ENCODE data around the gene PKLR. TPM values are rescaled to one million over a fixed set of nuclear protein-coding genes. Genes with fewer than 3 reads are reported as not detected.
A peak's percentile ranks its signal among the peaks of the same experiment; 100 is the strongest.

Gene PKLR
- total and polyA plus RNA-seq, 2 donors (not counting 1 experiment from before 2014, with no cell fraction given) = not detected

DNA sequence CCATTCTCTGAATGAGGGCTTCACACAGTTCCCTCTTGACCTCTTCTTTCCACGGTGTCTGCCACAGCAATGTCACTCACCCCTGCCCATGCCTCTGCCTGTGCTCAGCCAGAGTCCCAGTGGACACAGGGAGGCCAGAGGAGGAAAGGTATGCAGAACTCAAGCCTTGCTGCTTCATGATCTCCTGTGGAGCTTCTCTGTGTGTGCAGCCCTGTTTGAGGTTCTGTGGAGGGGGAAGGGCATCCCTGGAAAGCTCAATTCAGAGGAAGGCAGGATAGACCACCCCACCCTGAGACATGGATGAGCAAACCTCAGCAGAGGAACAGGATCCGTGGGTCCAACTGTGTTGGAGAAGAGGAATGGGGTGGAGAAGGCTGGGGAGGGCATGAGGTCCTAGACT, 22.0 kb downstream of the PKLR start:
- TF ChIP-seq CTCF (IDR thresholded peaks at IDR 0.05) (no peak), EZH2 (IDR thresholded peaks at IDR 0.05; ENCODE audit: borderline replicate concordance, insufficient read depth, low read depth, low read length, poor library complexity, severe bottlenecking) (no peak)
- Mint-ChIP-seq H3K27ac (no peak overlapping the region), H3K27me3 (no peaks in the 10 kb centered on the region), H3K4me3 (no peak overlapping the region), H3K9me3 (ENCODE audit: insufficient read depth) (no peaks in the 10 kb centered on the region), H3K4me1 (peaks cover 21% of the 10 kb centered on the region)
- H3K4me1 ChIP-seq (ENCODE audit: control insufficient read depth in 2 of 2, insufficient read depth in 2 of 2, low read length in 2 of 2) = peaks cover 16 to 25% of the 10 kb centered on the region in 2 donors
- no peak overlapping the region for H3K4me2 ChIP-seq (replicated peaks; ENCODE audit: low read depth, low read length, poor library complexity, severe bottlenecking)
- ChIA-PET CTCF (interaction anchor here (0.9 to 1.0 kb wide), 2 partner anchors 29 to 44 kb away, joined by 3 to 6 read pairs; no protein-coding TSS in a partner anchor), POLR2A (interaction anchor here (0.7 kb wide), 1 partner anchor 111 kb away, joined by 4 read pairs; no protein-coding TSS in a partner anchor)
- no peak for DNase-seq
- H2AFZ ChIP-seq (ENCODE audit: insufficient read depth, low read depth, low read length, poor library complexity, severe bottlenecking) = no peak overlapping the region
- no peaks in the 10 kb centered on the region for H3K79me2 ChIP-seq (ENCODE audit: control insufficient read depth, insufficient read depth, low read length)
- intact Hi-C loops (cut with micrococcal nuclease) = loop anchor here (5.0 kb wide), 2 partner anchors 37 to 192 kb away; a partner anchor contains a TSS
- H3K36me3 ChIP-seq (replicated peaks in 1 of 2; ENCODE audit: control extremely low read depth in 1 of 2, control insufficient read depth in 1 of 2, extremely low read depth in 1 of 2, insufficient read depth in 2 of 2, low read length in 1 of 2) = no peaks in the 10 kb centered on the region
- H3K4me3 ChIP-seq (ENCODE audit: control extremely low read depth in 1 of 5, extremely low read depth in 1 of 5, insufficient read depth in 1 of 5, low read depth in 2 of 5, low read length in 4 of 5) = no peak overlapping the region
- no peak overlapping the region for H3K9ac ChIP-seq (ENCODE audit: low read length)
- no peaks in the 10 kb centered on the region for H3K27me3 ChIP-seq (replicated peaks in 1 of 4; ENCODE audit: control extremely low read depth in 1 of 4, control insufficient read depth in 3 of 4, insufficient read depth in 4 of 4, low read length in 3 of 4)
- no peaks in the 10 kb centered on the region for H3K9me3 ChIP-seq (ENCODE audit: control extremely low read depth in 1 of 3, control insufficient read depth in 2 of 3, insufficient read depth in 1 of 3, low read length in 2 of 3)
- H4K20me1 ChIP-seq (ENCODE audit: control insufficient read depth, insufficient read depth, low read length, poor library complexity, severe bottlenecking) = no peaks in the 10 kb centered on the region
- H3K27ac ChIP-seq (ENCODE audit: low read length in 2 of 2) = no peak overlapping the region
- 100% methylated on average over 2 of the region's 2 CpGs for WGBS (ENCODE audit: insufficient coverage)
- ATAC-seq (ENCODE audit: low read depth) = no peak

DNA sequence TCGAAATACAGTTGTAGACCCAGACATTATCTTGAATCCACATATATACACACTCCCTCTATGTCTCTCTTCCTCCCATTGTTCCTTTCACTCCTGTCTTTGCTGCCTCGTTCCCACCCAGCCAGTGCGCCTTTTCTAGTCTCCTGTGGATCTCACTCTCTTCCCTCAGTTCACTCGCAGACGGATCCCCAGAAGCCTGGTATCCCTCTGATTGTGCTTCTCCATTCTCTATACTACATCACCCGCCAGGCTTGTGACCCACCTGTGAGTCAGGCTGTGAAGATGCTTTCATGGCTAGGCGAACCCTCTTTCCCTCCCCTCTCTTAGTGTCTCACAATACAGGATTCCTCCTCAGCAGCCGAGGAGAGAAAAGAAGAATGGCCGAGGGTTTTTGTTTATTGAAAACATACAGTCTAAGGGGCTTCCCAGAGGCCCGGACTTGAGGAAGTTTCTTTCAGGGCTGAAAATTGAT, 22.5 kb downstream of the PKLR start:
- no peak for ATAC-seq (ENCODE audit: low read depth)
- POLR2A ChIA-PET = no interaction called here
- intact Hi-C loops (cut with micrococcal nuclease) = loop anchor here (1.0 to 5.0 kb wide), 3 partner anchors 36 to 191 kb away; partner anchors contain the start of gene RUSC1

More for the DNA sequence above, 22.5 kb downstream of the PKLR start:
- no peaks in the 10 kb centered on the region for H3K36me3 ChIP-seq (replicated peaks in 1 of 2; ENCODE audit: control extremely low read depth in 1 of 2, control insufficient read depth in 1 of 2, extremely low read depth in 1 of 2, insufficient read depth in 2 of 2, low read length in 1 of 2)
- no peak for DNase-seq
- WGBS (ENCODE audit: insufficient coverage) = 60% methylated on average over 8 of the region's 10 CpGs
- H3K9me3 ChIP-seq (ENCODE audit: control extremely low read depth in 1 of 3, control insufficient read depth in 2 of 3, insufficient read depth in 1 of 3, low read length in 2 of 3) = no peaks in the 10 kb centered on the region
- peaks cover 18 to 27% of the 10 kb centered on the region in 2 donors for H3K4me1 ChIP-seq (ENCODE audit: control insufficient read depth in 2 of 2, insufficient read depth in 2 of 2, low read length in 2 of 2)
- no peak overlapping the region for H3K9ac ChIP-seq (ENCODE audit: low read length)
- Mint-ChIP-seq H3K27ac (peak overlapping the region; percentile 12), H3K4me1 (peaks cover 23% of the 10 kb centered on the region), H3K9me3 (ENCODE audit: insufficient read depth) (no peaks in the 10 kb centered on the region), H3K4me3 (peak overlapping the region; percentile 83), H3K27me3 (no peaks in the 10 kb centered on the region)
- TF ChIP-seq CTCF (IDR thresholded peaks at IDR 0.05) = peak; percentile 30
- no peak for TF ChIP-seq EZH2 (IDR thresholded peaks at IDR 0.05; ENCODE audit: borderline replicate concordance, insufficient read depth, low read depth, low read length, poor library complexity, severe bottlenecking)
- no peak overlapping the region for H2AFZ ChIP-seq (ENCODE audit: insufficient read depth, low read depth, low read length, poor library complexity, severe bottlenecking)
- no peak overlapping the region for H3K27ac ChIP-seq (ENCODE audit: low read length in 2 of 2)
- CTCF ChIA-PET = interaction anchor here (0.7 to 1.3 kb wide), 4 partner anchors 42 to 222 kb away, joined by 3 to 7 read pairs (median 4); partner anchors contain the start of gene RUSC1
- H3K79me2 ChIP-seq (ENCODE audit: control insufficient read depth, insufficient read depth, low read length) = peaks cover 2% of the 10 kb centered on the region
- H4K20me1 ChIP-seq (ENCODE audit: control insufficient read depth, insufficient read depth, low read length, poor library complexity, severe bottlenecking) = no peaks in the 10 kb centered on the region
- no peaks in the 10 kb centered on the region for H3K27me3 ChIP-seq (replicated peaks in 1 of 4; ENCODE audit: control extremely low read depth in 1 of 4, control insufficient read depth in 3 of 4, insufficient read depth in 4 of 4, low read length in 3 of 4)
- peak overlapping the region; percentile 100 for H3K4me2 ChIP-seq (replicated peaks; ENCODE audit: low read depth, low read length, poor library complexity, severe bottlenecking)
- no peak overlapping the region for H3K4me3 ChIP-seq (ENCODE audit: control extremely low read depth in 1 of 5, extremely low read depth in 1 of 5, insufficient read depth in 1 of 5, low read depth in 2 of 5, low read length in 4 of 5)

All from B cell (primary cell).